Uterus (tissue), 2 donors: ENCODE results near the gene TPCN1.

Source experiments
- CTCF ChIP-seq, 4 experiments: fragments of 200-600 bp in 2 of 4; fragments of 450-650 bp in 2 of 4; sonication (generic) in 2 of 4; IDR thresholded peaks; one replicate each; pipeline ENCODE4 v1.5.1; 2016 to 2019; ENCODE audit warnings: antibody characterized with exemption in 4 of 4, mild to moderate bottlenecking in 2 of 4, moderate library complexity in 1 of 4
- POLR2A ChIP-seq, 2 donors: fragments of 450-650 bp; IDR thresholded peaks; one replicate each; pipeline ENCODE4 v1.6.1; 2016; ENCODE audit warnings: antibody characterized with exemption in 2 of 2, mild to moderate bottlenecking in 1 of 2, moderate library complexity in 1 of 2

GRCh38 chr12:113292547-113292946 is 71.3 kb downstream of the TPCN1 start:
- TF ChIP-seq CTCF (IDR thresholded peaks at IDR 0.05) (no peak), POLR2A (IDR thresholded peaks at IDR 0.05) (no peak)
